T47D (cell line): Measurements from ENCODE around the gene TRIM8.
A peak's percentile ranks its signal among the peaks of the same experiment; 100 is the strongest.

ENCODE experiments used
- DNase-seq, 2 experiments: peaks; one replicate each; pipeline versions ENCODE4 v3.0.0 to v3.0.0-alpha.2; 2011 to 2012; ENCODE audit warnings: low read depth in 1 of 2, low spot score in 1 of 2
- JUND ChIP-seq: IDR thresholded peaks from 2 replicates; pipeline ENCODE4 v1.6.1; 2012; ENCODE audit warnings: low read depth
- in situ Hi-C: cut with HindIII; loops from 2 replicates; pipeline ENCODE4 v1.10.0; 2016; ENCODE audit warnings: low sequenced_read_pairs, low pct_unique_long_range_greater_than_20kb

The TRIM8 gene

DNA sequence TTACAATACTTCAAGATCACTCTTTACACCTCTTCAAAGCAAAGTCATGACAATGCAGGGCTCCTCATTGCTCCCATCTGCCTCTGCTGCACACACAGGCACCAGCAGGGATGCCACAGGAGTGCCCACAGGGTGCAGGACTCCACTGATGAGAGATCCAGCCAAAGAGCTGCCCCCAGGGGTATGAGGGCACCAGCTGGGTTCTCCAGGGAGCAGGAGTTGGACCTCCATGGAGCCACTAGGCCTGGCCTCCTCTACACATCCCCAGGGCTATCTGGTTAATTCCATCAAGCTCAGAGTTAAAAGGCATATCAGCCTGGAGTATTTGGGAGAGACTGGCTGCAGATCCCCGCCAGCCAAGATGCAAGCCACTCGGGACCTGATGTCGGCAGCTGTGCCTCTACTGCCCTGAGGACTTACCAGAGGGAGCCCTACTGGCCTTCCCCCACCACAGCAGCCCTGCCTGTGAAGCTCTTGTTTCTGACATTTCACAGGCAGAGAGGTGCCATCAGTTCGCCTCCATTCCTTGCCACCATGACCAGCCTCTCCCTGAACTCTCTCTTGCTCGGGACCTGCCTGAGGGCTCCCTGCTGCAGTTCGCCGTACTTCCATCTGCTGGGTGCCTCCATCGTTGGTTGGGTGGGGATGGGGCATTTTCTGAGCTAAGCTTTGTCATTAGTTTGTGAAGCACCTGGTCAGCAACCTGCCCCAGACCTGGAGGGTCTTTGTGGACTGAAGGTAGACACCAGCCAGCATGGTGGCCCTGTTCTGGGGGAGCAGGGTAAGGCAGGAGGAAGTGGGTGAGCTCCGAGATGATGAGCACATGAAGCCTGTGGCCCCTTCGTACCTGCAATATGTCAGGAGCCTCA lies 12.5 kb upstream of the TRIM8 start:
- TF ChIP-seq JUND, result no peak
- in situ Hi-C loops, result no loop called here
- DNase-seq, result no peak

DNA sequence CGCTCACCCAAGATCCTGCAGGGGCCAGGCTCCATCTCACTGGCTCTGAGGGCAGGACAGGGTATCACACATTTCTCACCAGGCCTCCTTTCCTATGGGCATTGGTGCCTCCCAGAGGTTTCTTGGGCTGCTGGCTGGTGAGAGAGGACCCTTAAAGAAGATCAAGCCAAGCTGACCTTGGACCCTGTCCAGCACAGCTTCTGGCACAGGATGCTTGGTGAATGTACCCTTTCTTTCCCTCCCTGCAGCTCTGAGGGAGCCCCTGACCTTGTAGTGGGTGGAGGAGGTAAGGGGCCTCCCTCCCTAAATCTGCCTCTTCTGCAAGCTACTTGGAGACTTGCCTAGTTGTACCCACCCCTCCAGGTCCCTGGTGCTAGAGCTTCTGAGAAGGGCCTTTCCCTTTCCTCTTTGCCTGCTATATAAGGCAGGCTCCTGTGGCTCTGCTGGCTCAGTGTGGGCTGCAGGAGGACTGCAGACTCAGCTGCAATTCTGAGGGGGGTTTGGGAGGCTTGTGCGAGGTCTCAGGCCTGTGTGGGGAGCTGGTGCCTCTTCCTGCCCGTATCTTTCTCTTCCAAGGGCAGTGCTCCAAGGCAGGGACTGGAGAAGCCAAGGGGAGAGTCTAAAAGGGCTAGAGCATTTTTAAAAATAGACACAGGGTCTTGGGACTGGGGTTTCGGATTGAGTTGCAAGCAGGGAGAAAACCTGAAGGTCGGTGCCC lies 11.7 kb upstream of the TRIM8 start:
- no peak for DNase-seq
- in situ Hi-C loops, result no loop called here
- no peak for TF ChIP-seq JUND

DNA sequence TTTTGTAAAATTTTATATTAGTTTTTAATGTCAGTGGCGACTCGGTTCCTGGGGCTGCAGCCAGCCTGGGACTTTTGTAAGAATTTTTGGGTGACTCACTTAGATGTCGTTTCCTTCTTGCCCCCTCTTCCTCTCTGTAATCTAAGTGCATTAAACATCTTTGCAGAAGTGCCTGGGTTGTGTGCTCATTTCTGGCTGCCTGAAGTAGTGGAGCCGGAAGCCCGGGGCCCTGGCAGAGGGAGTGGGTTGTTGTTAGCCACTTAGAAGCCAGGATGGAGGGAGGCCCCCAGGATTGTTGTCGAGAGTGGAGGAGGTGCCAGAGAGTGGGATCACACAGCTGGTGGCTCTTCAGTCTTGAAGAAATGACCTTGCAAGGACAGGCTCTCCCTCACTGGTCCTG lies 11.0 kb upstream of the TRIM8 start:
- in situ Hi-C loops, result no loop called here
- no peak for TF ChIP-seq JUND
- DNase-seq, result no peak

DNA sequence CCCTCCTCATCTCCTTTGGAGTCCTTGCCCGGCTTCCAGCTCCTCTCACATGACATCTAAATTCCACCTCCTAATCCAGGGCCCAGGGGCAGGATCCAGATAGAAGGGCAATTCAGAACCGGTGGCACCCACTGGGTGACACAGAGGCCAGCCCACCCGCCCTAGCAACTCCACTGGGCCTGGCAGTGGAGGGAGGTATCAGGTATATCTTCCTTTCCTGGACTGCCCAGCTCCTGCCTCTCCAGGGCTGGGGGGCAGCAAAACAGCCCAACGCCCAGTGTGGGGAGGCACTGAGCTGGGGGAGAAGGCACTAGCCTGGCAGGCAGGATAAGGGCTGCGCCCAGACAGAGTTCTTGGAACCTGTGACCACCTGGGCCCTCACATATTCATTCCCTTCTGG lies 10.4 kb upstream of the TRIM8 start:
- no peak for DNase-seq
- no peak for TF ChIP-seq JUND
- in situ Hi-C loops, result no loop called here

DNA sequence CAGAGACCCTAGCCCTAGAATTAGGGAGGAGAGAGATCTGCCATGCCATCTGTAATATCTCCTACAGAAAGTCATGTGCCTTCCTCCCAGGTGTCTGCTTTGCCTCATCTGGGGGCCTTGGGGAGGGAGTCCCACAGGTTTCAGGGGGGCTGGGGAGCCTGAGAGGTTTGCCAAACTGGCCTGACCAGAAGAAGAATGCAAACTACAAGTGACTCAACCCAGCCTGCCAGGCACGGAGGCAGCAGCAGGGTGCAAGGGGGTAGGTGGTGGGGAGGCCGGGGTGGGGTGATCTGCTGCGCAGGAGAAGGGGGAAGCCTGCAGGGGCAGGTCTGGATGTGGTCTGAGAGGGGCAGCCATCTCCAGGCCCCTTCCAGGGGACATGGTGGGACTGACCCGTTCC lies 9.6 kb upstream of the TRIM8 start:
- peak in 1 of 2 experiments; percentile 77 for DNase-seq
- no peak; the same call in 1 of the 2 replicates for TF ChIP-seq JUND
- in situ Hi-C loops, result no loop called here

DNA sequence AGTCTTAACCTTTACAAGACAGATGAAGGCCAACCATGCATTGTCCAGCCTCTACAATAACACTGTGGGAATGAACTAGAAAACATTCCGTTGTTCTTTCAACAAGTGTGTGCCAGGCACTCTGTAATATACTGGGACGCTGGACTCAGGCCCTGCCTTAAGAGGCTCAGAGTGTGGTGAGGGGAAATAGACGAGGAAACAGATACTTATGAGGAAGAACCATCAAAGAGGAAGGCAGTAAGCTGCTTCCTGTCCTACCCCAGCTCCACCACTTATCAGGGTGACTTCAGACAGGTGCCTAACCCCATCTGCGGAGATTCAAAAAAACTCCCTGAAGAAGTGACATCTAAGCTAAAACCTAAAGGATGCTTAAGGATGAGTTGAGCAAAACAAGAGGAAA lies 8.9 kb upstream of the TRIM8 start:
- TF ChIP-seq JUND, result no peak
- no peak for DNase-seq
- in situ Hi-C loops, result no loop called here

DNA sequence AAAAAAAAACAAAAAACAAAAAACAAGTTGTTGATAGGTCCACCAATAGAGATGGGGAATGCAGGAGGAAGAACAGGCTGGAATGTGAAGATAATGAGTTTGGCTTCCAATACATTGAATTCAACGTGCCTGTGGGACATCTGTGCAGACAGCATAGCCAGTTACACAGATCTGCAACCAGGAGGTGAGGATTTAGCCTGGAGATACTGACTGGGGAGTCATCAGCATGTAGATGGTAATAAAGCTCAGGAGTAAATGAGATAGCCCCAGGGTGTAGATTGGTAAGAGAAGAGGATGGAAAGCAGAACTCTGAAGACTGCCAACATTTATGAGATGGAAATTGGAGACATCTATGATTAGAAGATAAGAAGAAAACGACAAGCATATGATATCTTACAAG lies 4.7 kb upstream of the TRIM8 start:
- TF ChIP-seq JUND, result no peak
- in situ Hi-C loops, result no loop called here
- DNase-seq, result no peak

DNA sequence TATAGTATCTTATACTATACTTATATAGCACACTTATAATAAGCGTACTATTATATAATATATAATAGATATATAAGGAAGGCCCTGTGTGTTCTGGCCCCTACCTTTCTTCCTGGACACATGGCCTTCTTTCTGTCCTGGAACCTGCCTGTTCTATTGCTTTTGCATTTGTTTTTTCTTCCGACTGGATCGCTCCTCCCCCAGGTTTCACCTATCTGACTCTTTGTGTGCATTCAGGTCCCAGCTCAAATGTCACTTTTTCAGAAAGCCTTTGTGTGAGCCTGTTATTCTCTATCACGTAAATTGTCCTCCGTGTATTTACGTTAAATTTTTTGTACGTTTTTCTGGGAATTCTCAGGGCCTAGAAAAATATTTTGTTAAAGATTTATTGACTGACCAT lies 2.9 kb upstream of the TRIM8 start:
- in situ Hi-C loops, result no loop called here
- no peak for DNase-seq
- TF ChIP-seq JUND, result no peak

DNA sequence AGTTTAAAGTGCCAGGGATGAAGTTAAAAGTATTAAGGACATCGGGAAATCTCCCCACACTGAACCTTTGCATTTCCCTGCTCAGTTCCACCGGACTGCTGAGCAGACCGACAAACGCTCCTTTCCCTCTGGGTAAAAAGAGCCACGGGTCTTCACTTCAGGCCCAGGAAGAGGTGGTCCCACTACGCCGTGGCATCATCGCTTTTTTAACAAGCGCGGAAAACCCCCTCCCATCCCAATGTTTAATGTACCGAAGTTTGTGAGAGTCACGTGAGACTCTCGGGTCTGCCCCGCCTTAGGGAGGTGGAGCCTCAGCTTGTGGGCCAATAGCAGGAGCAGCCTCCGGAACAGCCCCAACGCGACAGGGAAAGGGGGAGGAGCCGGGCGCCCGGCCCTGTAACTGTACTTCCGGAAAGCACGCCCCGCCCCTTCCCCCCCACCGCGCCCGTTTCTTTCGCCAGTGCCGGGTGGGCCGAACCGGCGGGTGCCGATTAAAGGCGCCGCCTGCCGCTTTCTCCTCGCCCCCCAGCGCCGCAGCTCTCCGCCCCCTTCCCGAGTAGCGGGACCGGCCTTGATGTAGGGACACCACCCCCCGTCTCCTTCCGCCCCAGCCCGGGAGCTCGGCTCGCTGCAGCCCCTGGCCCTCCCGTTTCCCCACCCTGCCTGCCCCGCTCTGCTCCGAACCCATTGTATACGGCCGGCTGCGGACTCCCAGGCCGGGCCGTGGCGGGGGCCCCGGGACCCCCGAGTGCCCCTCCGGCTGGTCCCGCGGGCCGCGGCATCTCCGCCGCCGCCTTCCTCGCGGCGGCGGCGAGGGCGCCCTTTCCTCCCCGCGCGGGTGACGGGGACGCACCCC lies 2.2 kb upstream of the TRIM8 start:
- in situ Hi-C loops, result no loop called here
- no peak for TF ChIP-seq JUND
- DNase-seq, result peak; percentile 94 to 98

DNA sequence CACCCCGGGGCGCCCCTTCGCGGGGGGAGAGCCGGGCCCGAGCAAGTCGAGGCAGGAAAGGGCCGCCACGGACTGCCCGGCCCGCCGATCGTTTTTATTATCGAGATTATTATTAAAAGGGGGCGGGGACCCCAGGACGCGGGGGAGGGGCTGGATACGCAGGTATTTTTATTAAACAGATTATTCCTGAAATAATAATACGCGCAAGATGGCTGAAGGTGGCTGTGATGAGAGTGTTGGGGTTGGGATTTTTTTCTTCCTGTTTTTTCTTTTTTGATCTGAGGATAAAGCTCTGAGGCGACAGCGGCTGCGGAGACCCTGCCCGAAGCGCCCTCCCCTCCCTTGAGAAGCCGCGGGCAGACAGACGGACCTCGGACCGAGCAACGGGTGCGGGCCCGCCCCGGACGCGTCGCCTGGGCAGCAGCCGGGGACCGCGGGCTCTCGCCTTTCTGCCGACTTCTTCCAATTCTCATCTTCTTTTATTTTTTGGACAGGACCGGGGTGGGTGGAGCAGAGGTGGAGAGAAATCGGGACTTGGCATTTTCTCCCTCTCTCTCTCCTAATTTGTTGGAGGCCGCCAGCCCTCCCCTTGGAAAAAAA lies 1.4 kb upstream of the TRIM8 start:
- no peak for TF ChIP-seq JUND
- DNase-seq, result peak in 1 of 2 experiments; percentile 71
- in situ Hi-C loops, result no loop called here

DNA sequence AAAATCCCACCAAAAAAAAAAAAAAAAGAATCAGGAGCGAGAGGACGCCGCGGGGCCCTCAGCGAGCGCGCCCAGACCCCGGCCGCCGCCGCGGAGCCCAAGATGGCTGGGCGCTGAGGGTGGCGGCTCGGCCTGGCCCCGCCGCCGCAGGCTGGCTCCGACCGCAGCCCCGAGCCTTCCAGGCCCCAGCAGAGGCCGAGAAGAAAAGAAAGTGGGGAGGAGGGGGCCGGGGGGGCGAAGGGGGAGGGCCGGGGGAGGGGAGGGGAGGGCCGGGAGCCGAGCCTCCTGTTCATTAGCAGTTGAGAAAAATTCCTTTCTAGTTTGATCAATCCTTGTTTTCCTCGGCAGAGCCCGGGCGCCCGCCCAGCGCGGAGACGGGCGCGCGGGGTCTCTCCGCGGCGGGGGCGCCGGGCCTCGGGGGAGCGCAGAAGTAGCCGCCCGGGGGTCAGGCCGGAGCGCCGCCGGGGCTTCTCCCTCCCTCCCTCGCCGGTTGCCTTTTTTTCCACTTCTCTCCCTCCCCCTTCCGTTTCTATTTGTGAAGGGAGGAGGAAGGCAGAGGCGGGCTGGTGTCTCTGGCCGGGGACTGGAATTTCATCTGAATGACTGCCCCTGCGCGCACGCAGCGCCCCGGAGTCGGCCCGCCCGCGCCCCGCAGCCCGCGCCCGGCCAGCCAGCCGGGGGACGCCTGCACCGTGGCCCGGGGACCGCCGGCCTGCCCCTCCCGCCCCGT lies 778 bp upstream of the TRIM8 start:
- peak in 1 of 2 experiments; percentile 87 for DNase-seq
- in situ Hi-C loops, result no loop called here

More for the DNA sequence above, 778 bp upstream of the TRIM8 start:
- no peak for TF ChIP-seq JUND
